Measurements from ENCODE around the gene KCNH2.

DNA sequence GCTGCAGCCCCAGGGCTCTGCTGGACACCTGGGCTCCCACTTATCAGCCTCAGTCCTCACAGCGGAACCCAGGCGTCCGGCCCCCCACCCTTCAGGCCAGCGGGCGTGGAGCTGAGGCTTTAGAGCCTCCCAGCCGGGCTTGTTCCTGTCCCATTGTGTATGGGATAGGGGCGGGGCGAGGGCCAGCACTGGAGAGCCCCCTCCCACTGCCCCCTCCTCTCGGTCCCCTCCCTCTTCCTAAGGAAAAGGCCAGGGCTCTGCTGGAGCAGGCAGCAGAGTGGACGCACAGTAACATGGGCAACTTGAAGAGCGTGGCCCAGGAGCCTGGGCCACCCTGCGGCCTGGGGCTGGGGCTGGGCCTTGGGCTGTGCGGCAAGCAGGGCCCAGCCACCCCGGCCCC is 15.4 kb upstream of the KCNH2 start:
- TF ChIP-seq FOXM1 (IDR thresholded peaks at IDR 0.05; ENCODE audit: borderline replicate concordance) (no peak), BHLHE40 (IDR thresholded peaks at IDR 0.05; ENCODE audit: borderline replicate concordance) (no peak), FOXA1 (IDR thresholded peaks at IDR 0.05) (no peak), SP1 (IDR thresholded peaks at IDR 0.05) (no peak), FOXK2 (IDR thresholded peaks at IDR 0.05) (no peak), HDGF (IDR thresholded peaks at IDR 0.05; ENCODE audit: borderline replicate concordance) (no peak)
- TF ChIP-seq, protein P1, sequence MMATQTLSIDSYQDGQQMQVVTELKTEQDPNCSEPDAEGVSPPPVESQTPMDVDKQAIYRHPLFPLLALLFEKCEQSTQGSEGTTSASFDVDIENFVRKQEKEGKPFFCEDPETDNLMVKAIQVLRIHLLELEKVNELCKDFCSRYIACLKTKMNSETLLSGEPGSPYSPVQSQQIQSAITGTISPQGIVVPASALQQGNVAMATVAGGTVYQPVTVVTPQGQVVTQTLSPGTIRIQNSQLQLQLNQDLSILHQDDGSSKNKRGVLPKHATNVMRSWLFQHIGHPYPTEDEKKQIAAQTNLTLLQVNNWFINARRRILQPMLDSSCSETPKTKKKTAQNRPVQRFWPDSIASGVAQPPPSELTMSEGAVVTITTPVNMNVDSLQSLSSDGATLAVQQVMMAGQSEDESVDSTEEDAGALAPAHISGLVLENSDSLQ (IDR thresholded peaks at IDR 0.05): no peak

All from HEK293T (cell line).